HG03439 (cell line): Measurements from ENCODE around the gene THSD7B.

Source experiments
- ATAC-seq: cut with Tn5 transposase; IDR thresholded peaks from one replicate; pipeline ENCODE4 v1.9.1; 2021; ENCODE audit warnings: mild to moderate bottlenecking, moderate library complexity; ENCODE audit not compliant: unreplicated experiment

THSD7B gene

DNA sequence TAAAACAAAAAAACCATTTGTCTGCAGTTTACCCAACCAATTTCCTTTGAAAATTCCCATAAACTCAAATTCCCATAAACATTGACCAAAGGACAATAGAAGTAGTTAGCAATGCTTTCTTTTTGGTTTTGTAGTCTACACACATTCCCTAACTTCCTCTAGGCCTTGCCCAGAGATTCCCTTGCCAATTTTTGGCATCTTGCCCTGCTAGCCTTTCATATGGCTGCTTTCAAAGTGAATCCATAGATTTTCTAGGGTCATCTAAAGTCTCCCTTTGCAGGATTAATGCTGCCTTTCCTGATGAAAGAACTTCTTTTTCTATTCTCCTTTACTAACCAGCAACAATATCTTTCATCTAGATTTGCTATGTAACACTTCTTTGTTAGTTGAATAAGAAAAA lies 33.4 kb downstream of the THSD7B start:
- no peak for ATAC-seq

DNA sequence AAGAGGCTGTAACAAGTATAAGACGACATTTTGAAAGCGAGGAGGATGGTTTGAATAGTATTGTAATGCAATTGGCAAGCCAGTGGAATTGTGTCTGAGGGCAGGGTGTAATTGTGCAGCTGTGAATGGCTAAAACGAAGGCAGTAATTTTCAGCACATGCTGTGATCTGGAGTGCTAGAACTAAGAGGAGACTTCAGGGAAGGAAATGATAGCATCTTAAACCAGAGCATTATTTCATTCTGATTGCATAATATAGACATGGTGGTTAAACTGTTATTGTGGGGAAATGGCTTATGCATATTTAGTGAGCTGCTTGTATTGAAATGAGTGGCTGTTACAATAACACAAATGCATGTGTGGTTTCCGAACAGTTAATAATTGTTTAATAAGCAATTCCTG lies 36.3 kb downstream of the THSD7B start:
- no peak for ATAC-seq

DNA sequence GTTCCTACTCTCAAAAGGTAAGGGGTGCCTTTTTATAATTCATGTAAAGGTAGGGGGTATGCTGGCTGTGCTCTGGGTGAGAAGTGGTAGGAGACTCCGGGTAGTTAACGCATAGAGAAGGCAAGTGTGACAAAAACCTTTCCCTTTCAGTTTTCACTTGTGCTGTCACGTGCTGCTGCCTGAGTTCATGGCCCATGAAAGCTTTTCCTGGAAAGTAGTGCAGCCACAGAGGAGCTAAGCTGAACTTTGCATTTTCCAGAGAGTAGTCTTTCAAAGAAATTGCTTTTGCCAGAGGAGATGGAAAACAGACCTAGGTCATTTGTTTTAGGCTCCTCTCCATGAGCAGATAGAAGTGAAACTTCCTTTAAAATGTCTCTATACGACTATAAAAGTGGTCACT lies 44.7 kb downstream of the THSD7B start:
- ATAC-seq: no peak

DNA sequence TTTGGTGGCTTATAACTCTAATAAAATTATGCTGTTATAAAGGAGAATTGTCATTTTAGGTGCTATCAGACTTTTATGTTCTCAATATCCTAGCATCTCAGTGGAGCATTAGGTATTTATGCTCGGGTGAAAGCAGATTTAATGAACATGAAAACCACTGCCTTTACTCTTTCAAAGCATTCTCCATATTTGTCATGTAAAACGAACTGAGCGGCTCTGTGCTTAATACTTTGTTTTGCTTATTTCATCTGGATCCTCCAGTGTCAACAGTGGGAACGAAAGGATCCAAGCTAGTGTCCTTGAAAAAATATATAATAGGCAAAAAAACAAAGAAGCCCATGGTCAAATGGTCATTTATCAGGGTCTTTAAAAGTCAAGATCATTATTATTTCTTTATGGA lies 53.5 kb downstream of the THSD7B start:
- ATAC-seq: no peak

DNA sequence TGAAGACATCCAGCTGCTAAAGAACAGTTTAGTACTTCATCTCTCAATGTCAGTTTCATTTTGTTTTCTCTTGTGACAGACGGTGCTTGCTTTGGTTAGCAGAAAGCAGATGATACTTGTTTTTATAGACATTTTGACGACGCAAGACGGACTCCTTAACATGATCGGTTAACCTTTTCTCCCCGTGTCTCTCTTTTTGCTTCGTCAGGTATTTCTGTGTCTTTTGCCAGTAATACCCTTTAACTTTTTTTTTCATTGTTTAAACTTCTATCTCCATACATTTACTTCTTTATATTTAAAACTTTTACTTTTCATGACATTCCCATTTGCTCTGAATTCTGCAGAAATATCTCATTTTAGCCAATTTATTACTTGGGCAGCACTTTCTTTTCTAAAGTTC lies 57.9 kb downstream of the THSD7B start:
- no peak for ATAC-seq

DNA sequence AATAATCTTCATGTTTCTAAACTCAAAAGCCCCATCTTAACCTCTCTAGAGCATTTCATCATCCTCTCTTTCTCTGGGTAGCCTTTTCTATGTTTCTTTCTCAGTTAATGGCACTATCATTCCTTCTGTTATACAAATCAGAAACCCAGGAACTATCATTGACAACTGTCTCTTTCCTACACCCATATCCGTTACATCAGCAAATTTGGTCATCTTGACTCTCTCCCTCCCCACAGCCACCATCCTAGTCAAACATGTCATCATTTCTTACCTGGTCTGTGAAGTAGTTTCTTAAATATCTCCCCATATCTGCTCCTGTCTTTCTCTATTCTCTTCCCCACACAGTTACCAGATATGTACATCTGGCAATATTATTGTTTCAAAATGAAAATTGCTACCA lies 62.8 kb downstream of the THSD7B start:
- ATAC-seq: no peak

DNA sequence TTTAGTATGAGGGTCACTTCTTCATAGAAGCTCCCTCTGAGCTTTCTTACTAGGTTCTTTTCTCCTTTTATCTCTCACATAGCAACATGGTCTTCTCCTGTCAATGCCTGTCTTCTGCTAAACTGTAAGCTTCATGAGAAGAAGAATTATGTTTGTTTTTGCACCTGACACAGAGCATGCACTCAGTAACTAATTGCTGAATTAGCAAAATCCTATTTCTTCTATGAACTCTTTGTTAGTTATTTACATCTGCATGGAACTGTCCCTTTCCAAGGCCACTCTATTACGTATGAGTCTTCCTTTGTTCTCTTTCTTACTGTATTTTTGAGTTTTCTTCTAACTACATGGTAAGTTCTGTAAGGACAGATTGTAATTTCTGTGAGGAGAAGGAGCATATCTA lies 63.4 kb downstream of the THSD7B start:
- no peak for ATAC-seq

DNA sequence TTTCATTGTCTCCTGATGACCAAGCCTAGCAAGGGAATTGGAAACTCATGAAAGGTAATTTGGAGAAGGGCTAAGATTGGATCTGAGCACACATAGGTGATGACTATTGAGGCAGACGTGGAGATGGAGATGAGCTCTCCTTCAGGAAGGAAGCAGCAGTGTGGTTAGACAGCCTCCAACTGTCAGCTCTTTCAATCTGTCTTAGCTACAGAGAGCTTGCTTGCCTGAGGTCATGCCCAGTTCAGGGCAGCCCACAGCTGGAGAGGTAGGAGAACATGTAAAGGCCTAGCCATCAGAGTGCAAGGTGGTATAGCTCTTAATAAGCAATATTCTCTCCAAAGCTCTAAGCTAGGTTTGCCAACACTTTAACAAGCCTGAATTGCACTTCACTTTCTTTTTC lies 79.2 kb downstream of the THSD7B start:
- ATAC-seq: no peak

DNA sequence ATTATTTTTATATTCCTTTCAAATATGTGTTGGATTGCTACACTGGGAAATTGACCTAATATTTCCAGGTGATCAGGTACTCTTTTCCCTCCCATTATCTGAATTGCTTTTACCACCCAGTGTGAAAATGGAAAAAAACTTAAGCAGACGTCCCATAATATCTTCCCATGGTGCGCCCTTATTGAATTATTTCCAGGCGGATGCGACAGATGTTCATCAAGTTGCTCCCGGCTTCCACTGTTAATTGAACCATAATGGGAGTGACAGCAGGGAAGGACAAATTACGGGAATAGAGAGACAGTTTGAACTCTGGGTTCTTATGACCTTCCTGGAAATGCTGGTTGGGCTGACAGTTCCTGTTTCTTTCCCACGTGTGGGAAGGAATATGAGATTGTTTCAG lies 93.3 kb downstream of the THSD7B start:
- no peak for ATAC-seq

DNA sequence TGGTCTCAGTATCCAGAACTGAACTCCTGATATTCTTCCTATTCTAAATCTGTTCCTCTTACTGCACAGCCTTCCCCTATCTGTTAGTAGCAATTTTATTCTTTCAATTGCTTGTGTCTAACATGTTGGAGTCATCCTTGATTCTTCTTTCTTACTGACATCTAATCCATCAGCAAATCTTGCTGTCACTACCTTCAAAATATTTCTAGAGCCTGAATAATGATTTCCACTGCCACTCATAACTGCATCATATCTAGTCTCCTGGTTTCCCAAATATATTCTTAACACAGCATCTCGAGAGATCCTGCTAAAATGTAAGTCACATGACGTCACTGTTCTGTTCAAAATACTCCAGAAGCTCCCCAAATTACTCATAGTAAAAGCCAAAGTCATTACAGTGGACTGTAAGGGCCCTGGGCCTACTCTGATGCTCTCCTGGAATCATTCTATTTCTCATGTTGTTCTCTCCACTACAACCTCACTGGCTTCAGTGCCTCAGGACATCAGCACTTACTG lies 95.2 kb downstream of the THSD7B start:
- no peak for ATAC-seq

DNA sequence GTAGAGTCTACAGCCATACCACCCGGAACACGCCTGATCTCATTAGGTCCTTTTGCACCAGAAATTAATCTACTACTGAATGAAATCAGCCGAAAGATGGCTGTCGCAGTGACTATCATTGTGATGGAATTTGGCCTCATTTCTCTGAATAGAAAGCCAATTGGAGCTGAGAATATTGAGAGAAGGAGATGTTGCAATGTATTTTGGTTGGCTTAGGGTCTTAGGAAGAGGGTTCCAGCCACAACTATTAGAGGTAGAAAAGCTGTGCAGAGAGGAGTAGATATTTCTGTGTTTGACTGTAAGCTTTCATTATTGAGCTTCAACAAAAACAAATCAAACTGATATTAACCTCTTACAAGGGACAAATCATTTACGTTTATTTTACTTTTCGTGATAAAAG lies 98.1 kb downstream of the THSD7B start:
- no peak for ATAC-seq

DNA sequence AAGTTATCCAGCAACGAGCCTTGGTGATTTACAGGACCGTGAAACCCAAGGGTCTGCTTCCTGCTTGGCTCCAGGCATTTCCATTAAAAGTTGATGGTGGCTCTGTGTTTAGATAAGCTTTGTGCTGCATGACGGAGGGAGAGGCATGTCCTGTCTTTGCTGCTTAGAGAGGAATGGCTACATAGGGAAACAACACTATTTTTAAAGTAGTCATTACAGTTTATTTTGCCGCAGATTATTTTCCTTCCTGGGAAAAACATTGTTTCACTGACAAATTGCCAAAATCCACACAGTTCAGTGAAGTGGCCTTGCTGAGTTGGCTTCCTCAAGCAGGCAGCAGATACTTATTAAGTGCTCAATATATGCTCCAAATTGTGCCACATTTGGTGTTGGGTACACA lies 98.5 kb downstream of the THSD7B start:
- no peak for ATAC-seq

DNA sequence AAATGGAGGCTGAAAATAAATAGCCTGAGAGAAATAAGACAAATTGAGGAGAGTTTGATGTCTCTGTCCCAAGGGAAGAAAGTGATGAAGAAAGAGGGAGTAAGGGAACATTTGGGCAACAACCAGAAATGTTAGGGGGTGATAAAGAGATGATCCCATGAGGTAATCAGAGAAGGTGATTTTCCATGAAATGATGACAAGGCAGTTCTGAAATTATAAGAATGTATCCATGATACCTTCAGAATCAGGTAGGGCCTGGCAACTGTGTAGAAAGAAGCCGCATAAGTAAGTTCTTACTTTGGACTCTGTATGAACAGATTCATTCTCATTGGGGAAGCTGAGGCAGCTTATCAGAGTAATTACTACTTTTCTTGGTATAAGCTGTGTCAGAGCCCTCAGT lies 106.1 kb downstream of the THSD7B start:
- no peak for ATAC-seq

DNA sequence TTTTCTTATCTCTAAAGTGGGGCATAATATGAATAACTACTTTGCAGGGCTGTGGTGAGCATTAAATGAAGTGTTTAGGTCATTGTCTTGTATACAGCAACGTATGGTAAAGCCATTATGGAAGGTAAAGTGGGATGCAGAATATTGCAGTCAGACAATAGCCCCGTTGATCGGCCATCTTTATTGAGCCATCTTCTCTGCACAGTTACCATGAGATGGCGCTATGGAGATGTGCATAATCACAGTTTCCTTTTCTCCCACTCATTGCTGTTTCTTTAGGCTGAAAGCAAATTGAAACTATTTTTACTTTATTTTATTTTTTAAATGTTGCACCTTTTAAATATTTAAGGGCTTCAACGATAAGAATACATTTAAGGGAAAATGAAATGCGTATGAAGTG lies 108.9 kb downstream of the THSD7B start:
- ATAC-seq: no peak

DNA sequence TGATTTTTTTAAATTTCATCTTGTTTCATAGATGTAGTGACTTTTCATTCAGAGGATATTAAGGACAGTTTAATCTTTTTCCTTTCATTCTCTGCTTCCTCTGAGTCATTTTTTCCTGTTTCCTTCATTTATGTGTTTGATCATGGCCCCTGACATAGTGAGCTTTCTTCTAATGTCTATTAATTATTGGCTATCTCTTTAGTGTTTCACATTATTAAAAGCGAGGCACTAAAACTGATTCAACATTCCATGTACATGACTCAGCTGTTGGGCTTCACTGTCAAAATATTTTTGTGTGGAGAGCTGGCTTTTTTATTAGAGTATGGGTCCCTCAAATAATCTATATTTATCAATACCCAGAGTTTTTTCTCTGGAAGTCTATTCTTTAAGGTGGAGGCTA lies 125.8 kb downstream of the THSD7B start:
- no peak for ATAC-seq

DNA sequence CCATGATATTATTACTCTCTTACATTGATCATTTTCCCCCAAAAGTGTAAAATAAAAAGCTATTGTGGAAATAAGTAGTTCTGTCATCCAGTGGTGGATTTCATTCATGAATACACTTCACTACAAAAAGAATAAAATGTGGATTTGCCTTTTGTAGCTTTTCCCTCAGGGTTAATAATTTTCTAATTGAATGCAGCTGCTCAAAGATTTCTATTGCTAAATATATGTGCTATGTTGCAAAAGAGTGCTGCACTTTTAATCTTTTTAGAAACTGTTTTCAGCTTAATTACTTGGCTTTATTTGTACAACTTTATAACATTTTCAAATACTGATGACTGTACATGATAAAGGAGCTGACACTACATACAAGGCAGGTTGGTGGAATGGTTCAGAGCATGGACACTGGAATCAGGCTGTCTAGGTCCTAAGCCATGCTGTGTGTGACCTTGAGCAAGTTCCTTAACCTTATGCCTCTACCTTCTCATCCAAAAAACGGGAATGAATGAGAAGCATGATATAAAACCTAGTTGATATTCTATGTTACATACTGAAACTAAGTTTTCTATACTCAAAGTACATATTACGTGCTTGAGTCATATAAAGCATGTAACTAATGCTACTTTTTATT lies 128.8 kb downstream of the THSD7B start:
- ATAC-seq: no peak

DNA sequence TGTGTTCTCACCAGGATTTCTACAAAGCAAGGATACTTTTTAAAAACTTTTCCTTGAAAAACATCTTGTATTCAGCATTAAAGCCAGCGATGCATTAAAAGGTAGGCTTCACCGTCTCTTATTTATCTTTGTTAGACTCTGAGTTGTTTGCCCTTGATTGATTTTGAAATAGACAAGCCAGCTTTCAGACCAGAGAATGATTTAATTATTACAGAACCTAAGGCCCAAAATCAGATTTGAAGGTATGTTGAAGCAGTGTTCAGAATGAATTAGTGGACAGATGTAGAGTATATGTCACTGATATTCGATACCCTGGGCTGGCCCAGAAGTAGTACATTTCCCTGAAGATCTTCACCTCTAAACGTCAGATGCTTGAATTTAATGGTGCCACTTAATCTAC lies 136.4 kb downstream of the THSD7B start:
- no peak for ATAC-seq

DNA sequence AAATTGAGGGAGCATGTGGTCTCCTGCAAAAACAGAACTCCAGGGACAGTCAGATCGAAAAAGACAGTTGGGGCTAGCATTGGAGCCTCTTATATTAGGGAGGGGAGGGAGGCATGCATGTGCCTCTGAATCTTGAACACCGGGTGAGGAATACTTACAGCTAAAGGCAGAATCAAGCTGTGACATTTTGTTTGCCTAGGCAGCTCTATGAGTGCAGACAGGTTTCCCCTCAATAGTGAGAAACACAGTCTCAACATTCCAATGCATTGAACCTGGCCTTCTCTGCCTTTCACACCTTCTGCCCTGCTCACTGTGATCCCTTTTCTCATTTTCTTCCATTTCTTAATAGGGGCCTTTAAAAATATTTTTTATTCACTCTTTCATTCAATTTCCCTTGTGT lies 140.4 kb downstream of the THSD7B start:
- no peak for ATAC-seq

DNA sequence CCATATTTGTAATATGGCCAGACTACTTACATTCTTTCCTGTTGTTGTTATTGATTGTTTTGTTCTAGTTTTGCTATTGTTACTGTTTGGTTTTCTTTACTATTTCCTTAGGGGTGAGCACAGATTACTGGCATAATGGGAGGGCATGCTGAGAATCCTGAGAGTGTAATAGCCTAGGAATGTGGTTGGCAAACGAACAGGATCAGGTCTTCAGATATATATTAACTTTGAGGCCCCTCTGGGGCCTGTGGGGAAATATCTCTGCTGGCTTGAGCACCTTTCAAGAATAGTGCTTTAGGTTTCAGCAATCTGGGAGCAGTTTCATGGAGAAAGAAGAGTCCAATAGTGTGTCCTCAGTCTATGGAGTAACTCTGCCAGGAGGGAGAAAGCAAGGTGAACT lies 144.4 kb downstream of the THSD7B start:
- ATAC-seq: no peak

DNA sequence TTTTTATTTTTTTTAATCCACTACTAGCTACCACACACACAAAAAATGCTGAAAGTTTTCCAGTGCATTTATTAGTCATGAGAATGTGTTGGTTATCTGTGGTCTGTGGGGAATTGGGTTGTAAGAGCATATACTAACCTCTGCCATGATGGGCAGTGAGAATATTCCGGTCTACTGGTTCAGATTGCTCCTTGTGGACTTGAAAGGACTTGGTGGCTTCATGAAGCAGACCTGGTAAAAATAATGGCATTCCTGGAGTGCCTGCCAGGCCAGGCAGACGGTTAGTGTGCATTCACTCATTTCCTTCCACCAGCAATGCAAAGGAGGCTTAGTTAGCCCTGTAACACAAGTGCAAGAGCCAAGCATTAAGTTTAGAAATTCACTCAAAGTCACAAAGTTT lies 150.8 kb downstream of the THSD7B start:
- no peak for ATAC-seq

DNA sequence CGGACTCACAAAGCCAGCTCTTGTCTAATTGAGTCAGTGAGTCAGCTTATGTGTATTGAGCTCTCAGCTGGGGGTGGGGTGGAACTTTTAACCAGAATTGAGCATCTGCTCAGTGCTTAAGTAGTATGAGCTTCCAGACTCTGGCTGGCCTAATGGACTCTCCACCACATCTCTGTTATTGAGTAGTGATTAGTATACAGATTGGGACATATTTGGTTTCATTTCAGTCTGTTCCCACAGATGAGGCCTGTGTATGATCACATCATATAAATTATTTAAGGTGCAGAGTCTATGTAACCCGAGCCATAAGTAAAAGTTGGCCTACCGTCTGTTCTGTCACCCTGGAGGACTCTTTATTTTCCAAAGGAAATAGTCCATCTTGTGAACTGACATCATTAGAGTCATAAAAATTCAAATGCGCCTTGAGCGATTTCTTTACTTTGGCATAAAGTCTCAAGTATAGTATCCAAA lies 152.1 kb downstream of the THSD7B start:
- no peak for ATAC-seq

DNA sequence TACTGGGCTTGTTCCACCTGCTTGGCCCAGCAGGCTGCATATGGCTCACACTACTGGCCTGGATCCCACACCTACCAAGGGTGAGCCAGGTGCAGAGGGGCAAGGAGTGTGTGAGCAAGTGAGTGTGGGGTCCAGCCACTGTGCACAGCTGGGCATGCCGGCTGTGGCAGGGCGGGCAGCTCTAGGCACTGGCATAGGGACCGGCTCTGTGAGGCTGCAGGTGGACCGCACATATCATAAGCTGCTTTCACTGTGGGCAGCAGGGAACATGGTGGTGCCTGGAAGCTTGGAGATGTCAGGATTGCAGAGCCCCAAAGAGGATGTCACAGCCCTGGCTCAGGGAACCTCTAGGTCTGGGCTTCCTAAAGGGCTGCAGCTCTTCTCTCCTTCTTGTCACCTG lies 154.3 kb downstream of the THSD7B start:
- ATAC-seq: no peak

DNA sequence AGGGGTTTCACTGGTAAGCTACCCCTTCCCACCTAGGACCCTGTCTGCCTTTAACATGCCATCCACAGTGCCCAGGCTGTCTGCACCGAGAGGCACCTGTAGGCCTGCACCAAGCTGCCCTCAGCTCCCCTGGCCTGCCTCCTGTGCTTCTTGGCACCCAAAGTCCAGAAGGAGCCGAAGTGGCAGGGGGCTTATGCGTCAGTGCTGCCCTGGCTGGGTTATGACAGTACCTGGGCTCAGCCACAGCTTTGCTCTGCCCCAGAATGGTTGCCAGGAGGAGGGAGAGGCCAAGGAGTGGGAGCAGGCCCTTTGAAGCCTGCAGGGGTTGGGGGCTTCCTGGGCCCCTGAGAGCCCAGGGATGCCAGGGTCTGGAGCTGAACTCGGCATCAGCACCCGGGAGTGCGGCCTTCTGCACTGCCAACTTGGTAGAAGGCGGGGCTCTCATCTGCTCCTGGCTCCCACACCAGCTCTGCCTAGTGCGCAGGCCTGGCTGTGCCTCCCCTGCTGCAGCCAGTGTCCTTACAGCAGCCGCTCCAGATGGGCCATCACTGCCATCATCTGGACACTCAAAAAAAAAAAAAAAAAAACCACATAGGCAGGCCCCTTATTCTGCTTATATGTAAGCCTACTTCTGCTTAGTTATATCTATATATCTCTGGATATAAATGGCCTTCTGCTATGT lies 155.4 kb downstream of the THSD7B start:
- ATAC-seq: no peak
